GM21717 (cell line): ENCODE data around the gene GNB1.
"Not testable (repeated sequence)": the region's sequence is repeated elsewhere in the genome, so short reads cannot be mapped to it uniquely, and the experiment has no call there.

Experiments used
- ATAC-seq: cut with Tn5 transposase; IDR thresholded peaks from one replicate; pipeline ENCODE4 v1.9.1; 2021; ENCODE audit warnings: mild to moderate bottlenecking, moderate library complexity; ENCODE audit not compliant: unreplicated experiment

Gene GNB1

GRCh38 chr1:1890506-1891348 is at the start of gene GNB1:
Gene GNB1, minus strand, starts transcription at chr1:1891087. Its CDS starts 65,634 bp downstream, at chr1:1825453.
- peak; percentile 58 for ATAC-seq

GRCh38 chr1:1940123-1940425 is 49.2 kb upstream of the GNB1 start:
- ATAC-seq, result no peak

GRCh38 chr1:1939296-1940122 is 48.6 kb upstream of the GNB1 start:
- ATAC-seq, result no peak

- no peak for ATAC-seq
These were observed 47.9 kb upstream of the GNB1 start for GRCh38 chr1:1938613-1939295.

- ATAC-seq, result no peak
These were observed 47.3 kb upstream of the GNB1 start for GRCh38 chr1:1938276-1938573.

- ATAC-seq, result no peak
These were observed 46.8 kb upstream of the GNB1 start for GRCh38 chr1:1937549-1938275.

- no peak for ATAC-seq
These were observed 46.2 kb upstream of the GNB1 start for GRCh38 chr1:1937061-1937460.

GRCh38 chr1:1934848-1935247 is 44.0 kb upstream of the GNB1 start:
- ATAC-seq, result not testable (repeated sequence)

GRCh38 chr1:1929639-1930545 is 39.0 kb upstream of the GNB1 start:
- no peak for ATAC-seq

- ATAC-seq, result no peak
These were observed 38.3 kb upstream of the GNB1 start for GRCh38 chr1:1929102-1929638.

- no peak for ATAC-seq
These were observed 37.6 kb upstream of the GNB1 start for GRCh38 chr1:1928231-1929101.

GRCh38 chr1:1927751-1928150 is 36.9 kb upstream of the GNB1 start:
- no peak for ATAC-seq

GRCh38 chr1:1926886-1927660 is 36.2 kb upstream of the GNB1 start:
- no peak for ATAC-seq

GRCh38 chr1:1926346-1926811 is 35.5 kb upstream of the GNB1 start:
- no peak for ATAC-seq

GRCh38 chr1:1925437-1926345 is 34.8 kb upstream of the GNB1 start:
- no peak for ATAC-seq

- ATAC-seq, result no peak
These were observed 34.0 kb upstream of the GNB1 start for GRCh38 chr1:1924849-1925248.

GRCh38 chr1:1924386-1924785 is 33.5 kb upstream of the GNB1 start:
- ATAC-seq, result no peak
